Heart right ventricle (tissue), 16 donors: ENCODE results near the gene COL21A1. TPM values are rescaled to one million over a fixed set of nuclear protein-coding genes. Genes with fewer than 3 reads are reported as not detected.

Experiments used
- ATAC-seq, 8 donors: fragments of 200-7000 bp; cut with Tn5 transposase; one replicate each; pipeline ENCODE4 v1.9.1; 2020; ENCODE audit warnings: mild to moderate bottlenecking in 8 of 8, moderate library complexity in 8 of 8, moderate number of reproducible peaks in 1 of 8
- DNase-seq, 2 donors: peaks; one replicate each; pipeline ENCODE4 v3.0.0-alpha.2; 2020
- H3K27ac ChIP-seq, 10 donors: fragments of 200-600 bp; sonication (generic) in 2 of 10; one replicate each; pipeline versions ENCODE4 v1.5.0 to v1.8.0; 2020 to 2022; ENCODE audit warnings: mild to moderate bottlenecking in 3 of 10
- H3K27me3 ChIP-seq, 7 donors: fragments of 200-600 bp; one replicate each; pipeline ENCODE4 v1.8.0; 2021 to 2022; ENCODE audit warnings: mild to moderate bottlenecking in 2 of 7
- H3K36me3 ChIP-seq, 9 donors: fragments of 200-600 bp; sonication (generic) in 1 of 9; one replicate each; pipeline versions ENCODE4 v1.5.0 to v1.8.0; 2020 to 2022; ENCODE audit warnings: mild to moderate bottlenecking in 2 of 9
- H3K4me1 ChIP-seq, 9 donors: fragments of 200-600 bp; sonication (generic) in 1 of 9; one replicate each; pipeline versions ENCODE4 v1.5.0 to v1.8.0; 2020 to 2022; ENCODE audit warnings: mild to moderate bottlenecking in 4 of 9
- H3K4me3 ChIP-seq, 10 donors: fragments of 200-600 bp; sonication (generic) in 2 of 10; one replicate each; pipeline versions ENCODE4 v1.5.0 to v1.8.0; 2020 to 2022; ENCODE audit warnings: mild to moderate bottlenecking in 7 of 10, moderate library complexity in 2 of 10
- H3K9me3 ChIP-seq, 11 donors: fragments of 200-600 bp in 10 of 11; sonication (generic) in 2 of 11; one replicate each; pipeline versions ENCODE4 v1.5.0 to v1.8.0; 2013 to 2022; ENCODE audit warnings: mild to moderate bottlenecking in 2 of 11, control low read depth in 1 of 11, moderate library complexity in 1 of 11
- WGBS, 2 donors: extraction: QIAGEN DNeasy Blood & Tissue Kit; methylation state at CpG; one replicate each; pipeline ENCODE4 v1.1.7; 2013; ENCODE audit warnings: inconsistent platforms in 1 of 2; 5-methylcytosine and 5-hydroxymethylcytosine counted together
- intact Hi-C, 10 donors: fragments of 100-400 bp; cut with DNase I; formaldehyde crosslinking; loops; one replicate each; pipeline versions ENCODE4 v1.11.1 to v1.14.2; 2022
- polyA plus RNA-seq, 2 donors: library from polyadenylated mRNA; stranded (reverse); fragments of 200-250 nt; gene quantifications; one replicate each; pipeline ENCODE4 v1.2.3, GENCODE V29; 2013
- total RNA-seq, 10 donors: library from RNA; stranded (reverse); fragmentation: NEBNext Ultra II Directional in 3 of 10; extraction: Animal tissue kit (Norgen Biotek cat#: 25700) in 3 of 10; gene quantifications; one replicate each; pipeline versions ENCODE4 v1.2.1 to v1.2.4, GENCODE V29; 2021 to 2023
- TF ChIP-seq, protein P1 (sequence below), 9 donors: fragments of 200-600 bp; sonication (generic) in 2 of 9; IDR thresholded peaks; one replicate each; pipeline versions ENCODE4 v1.5.0 to v1.8.0; 2021 to 2022; ENCODE audit warnings: antibody characterized with exemption in 9 of 9, mild to moderate bottlenecking in 5 of 9, moderate library complexity in 1 of 9
- donor health status: Arrhythmogenic right ventricular cardiomyopathy.
- donor health status: ischemic (EF 13 %, LVEDD 7.1; RV severe dilation, severe dysfunction).
- donor health status: healthy with polysubstance abuse.
- donor health status: DM: no; HTN: yes; CAD: no.
- donor health status: DM: no; HTN: no; CAD: no.
- donor health status: ischemic (EF 25% LVEDD 6.9; RV normal size, moderate dysfunction).
- donor health status: ischemic (EF 25% LVEDD 5.7; RV mildly dilated, moderate dysfunction).
- donor health status: healthy.
- donor health status: DM: yes; HTN: yes; CAD: no.
- donor health status: Ischemic cardiomyopathy.
- donor health status: ischemic (EF 35%, LVEDD 5.7; RV mildly dilated, moderate dysfunction).
- donor health status: nonischemic (EF 11% LVEDD 7.7; RV severe dilation, severe dysfunction).
- donor health status: DM: yes; HTN: yes; CAD: no.
- donor health status: PGD.
- donor health status: ischemic (EF 29% LVEDD 5.4; RV normal size, mild dysfunction).
- donor health status: nonischemic (EF 23%, LVEDD 6.1; RV moderate dilation, normal function).

The COL21A1 gene
- total and polyA plus RNA-seq, 12 donors = 11.0 to 171 (median 69.9) TPM

DNA sequence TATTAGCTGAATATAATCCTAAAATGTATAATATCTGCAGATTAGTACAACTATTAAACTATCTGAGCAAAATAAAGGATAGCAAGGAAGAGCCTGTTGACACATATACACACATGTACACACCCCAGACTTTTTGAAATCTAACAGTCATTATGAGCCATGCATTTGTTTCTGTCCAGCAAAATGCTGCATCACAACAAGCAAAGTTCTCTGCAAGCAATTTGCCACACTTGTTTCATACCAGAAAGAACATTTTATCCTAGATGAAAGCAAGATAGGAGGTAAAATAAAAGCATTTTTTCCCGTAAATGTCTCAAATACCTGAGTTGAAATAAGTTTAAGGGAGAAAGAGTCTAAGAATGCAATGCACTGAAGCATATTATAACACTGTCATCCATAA lies 145.2 kb downstream of the COL21A1 start:
- 85 to 90% methylated on average over 1 of the region's 1 CpG for WGBS, 2 donors
- DNase-seq (no peak), ATAC-seq (no peak)
- Histone ChIP-seq H3K4me3 (no peak overlapping the region), H3K36me3 (no peaks in the 10 kb centered on the region), H3K27ac (no peak overlapping the region), H3K9me3 (no peaks in the 10 kb centered on the region), H3K4me1 (peaks cover 0 to 13% (median 0%) of the 10 kb centered on the region in 9 donors), H3K27me3 (no peaks in the 10 kb centered on the region)
- intact Hi-C loops = no loop called here
- TF ChIP-seq, protein P1, sequence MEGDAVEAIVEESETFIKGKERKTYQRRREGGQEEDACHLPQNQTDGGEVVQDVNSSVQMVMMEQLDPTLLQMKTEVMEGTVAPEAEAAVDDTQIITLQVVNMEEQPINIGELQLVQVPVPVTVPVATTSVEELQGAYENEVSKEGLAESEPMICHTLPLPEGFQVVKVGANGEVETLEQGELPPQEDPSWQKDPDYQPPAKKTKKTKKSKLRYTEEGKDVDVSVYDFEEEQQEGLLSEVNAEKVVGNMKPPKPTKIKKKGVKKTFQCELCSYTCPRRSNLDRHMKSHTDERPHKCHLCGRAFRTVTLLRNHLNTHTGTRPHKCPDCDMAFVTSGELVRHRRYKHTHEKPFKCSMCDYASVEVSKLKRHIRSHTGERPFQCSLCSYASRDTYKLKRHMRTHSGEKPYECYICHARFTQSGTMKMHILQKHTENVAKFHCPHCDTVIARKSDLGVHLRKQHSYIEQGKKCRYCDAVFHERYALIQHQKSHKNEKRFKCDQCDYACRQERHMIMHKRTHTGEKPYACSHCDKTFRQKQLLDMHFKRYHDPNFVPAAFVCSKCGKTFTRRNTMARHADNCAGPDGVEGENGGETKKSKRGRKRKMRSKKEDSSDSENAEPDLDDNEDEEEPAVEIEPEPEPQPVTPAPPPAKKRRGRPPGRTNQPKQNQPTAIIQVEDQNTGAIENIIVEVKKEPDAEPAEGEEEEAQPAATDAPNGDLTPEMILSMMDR (IDR thresholded peaks at IDR 0.05) = no peak

DNA sequence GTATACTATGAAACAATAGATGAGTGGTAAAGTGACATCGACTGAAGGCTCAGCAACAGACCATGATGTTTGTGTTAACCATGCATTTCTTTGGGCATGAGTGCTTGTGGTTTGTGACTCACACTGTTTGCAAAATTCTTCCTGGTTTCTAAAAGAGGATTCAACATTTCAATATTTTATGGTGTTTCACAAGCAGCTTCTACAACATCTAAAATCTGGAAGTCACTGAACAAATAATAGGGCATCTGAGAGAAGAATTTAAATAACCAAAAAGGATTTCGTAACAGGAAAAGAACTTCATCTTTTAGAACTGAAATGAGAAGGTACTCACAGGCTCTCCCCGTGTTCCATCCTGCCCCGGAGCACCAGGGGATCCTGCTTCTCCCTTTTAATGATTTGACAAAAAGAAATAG lies 146.2 kb downstream of the COL21A1 start:
- Histone ChIP-seq H3K9me3 (no peaks in the 10 kb centered on the region), H3K27me3 (no peaks in the 10 kb centered on the region), H3K36me3 (no peaks in the 10 kb centered on the region), H3K4me1 (peaks cover 0 to 13% (median 0%) of the 10 kb centered on the region in 9 donors), H3K27ac (no peak overlapping the region), H3K4me3 (no peak overlapping the region)
- intact Hi-C loops = no loop called here
- DNase-seq (no peak), ATAC-seq (no peak)
- WGBS, 2 donors = 77 to 86% methylated on average over 4 of the region's 4 CpGs
- TF ChIP-seq, protein P1 (IDR thresholded peaks at IDR 0.05) = no peak

DNA sequence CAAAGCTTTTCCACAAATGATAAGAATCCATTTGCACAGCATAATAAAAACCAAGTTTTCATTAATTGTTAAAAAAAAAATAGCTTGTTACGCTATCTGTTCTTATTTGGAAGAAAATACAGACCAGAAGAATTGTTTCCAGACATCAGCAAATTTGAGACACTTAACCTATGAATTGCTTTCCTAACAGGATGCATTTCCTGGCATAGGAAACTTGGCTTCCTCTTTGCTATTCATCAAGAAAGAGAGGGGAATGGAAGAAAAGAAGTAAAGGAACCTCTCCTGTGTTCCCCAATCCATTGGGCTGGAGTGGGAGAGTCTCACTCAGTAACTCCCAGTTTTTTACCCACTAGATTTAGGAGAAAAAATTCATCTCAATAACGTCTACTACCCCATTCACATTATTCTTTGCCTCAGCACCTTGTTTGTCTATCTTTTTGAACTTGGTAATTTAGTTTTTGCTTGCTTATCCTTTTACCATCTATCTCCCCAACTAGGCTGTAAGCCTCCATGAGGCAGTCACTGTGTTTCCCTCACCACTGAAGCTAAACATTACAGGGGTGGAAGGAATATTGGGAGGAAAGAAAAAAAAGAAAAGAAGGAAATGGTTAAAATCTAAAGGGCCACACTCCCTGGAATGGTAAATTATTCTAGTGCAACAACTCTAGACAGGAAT lies 150.3 kb downstream of the COL21A1 start:
- intact Hi-C loops = loop anchor here in 1 of 10 donors (5.0 kb wide), 1 partner anchor 210 kb away; no protein-coding TSS in a partner anchor
- no peak overlapping the region for H3K4me3 ChIP-seq
- H3K9me3 ChIP-seq = peaks cover 0 to 21% (median 13%) of the 10 kb centered on the region in 11 donors
- DNase-seq = no peak
- H3K27ac ChIP-seq = no peak overlapping the region
- TF ChIP-seq, protein P1 (IDR thresholded peaks at IDR 0.05) = no peak
- no peaks in the 10 kb centered on the region for H3K36me3 ChIP-seq
- H3K4me1 ChIP-seq = peaks cover 0 to 13% (median 0%) of the 10 kb centered on the region in 9 donors
- 65 to 67% methylated on average over 2 of the region's 2 CpGs for WGBS, 2 donors
- H3K27me3 ChIP-seq = no peaks in the 10 kb centered on the region
- ATAC-seq = no peak

DNA sequence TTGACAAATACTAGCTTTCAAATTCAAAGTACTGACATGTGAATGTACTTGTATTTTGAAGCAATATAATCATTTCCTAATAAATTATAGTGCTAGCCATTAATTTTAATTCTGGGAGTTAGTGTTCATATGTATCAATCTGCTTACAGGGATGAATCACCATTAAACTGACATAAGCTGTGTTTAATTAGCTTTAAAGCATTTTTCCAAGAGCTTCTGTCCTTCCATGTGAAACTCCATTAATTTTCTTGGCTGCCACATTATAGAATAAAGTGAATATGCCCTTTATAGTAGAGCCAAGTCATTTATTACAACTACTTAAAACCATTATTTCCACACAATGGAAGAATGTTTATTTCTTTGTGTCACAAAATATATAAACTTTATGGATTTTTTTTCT lies 150.8 kb downstream of the COL21A1 start:
- intact Hi-C loops = loop anchor here in 1 of 10 donors (5.0 kb wide), 1 partner anchor 209 kb away; no protein-coding TSS in a partner anchor
- Histone ChIP-seq H3K4me3 (no peak overlapping the region), H3K36me3 (no peaks in the 10 kb centered on the region), H3K27me3 (no peaks in the 10 kb centered on the region), H3K4me1 (peaks cover 0 to 12% (median 0%) of the 10 kb centered on the region in 9 donors), H3K9me3 (peaks cover 0 to 21% (median 13%) of the 10 kb centered on the region in 11 donors), H3K27ac (no peak overlapping the region)
- no peak for ATAC-seq
- DNase-seq = no peak
- TF ChIP-seq, protein P1 (IDR thresholded peaks at IDR 0.05) = no peak
